ENCODE results near the gene VPS37B. TPM values are rescaled to one million over a fixed set of nuclear protein-coding genes. Genes with fewer than 3 reads are reported as not detected.

Gene VPS37B
- total and polyA plus RNA-seq, 2 experiments from 2014 or later = 31.7 to 47.3 TPM

- peaks cover 37% of the 10 kb centered on the region for H3K4me1 ChIP-seq (ENCODE audit: low read depth)
- no peaks in the 10 kb centered on the region for H3K27me3 ChIP-seq
- H3K27ac ChIP-seq = no peak overlapping the region
These were observed 24.9 kb downstream of the VPS37B start for GRCh38 chr12:122870867-122871664.

GRCh38 chr12:122870163-122870842 lies 25.6 kb downstream of the VPS37B start:
- no peak for DNase-seq (ENCODE audit: low read depth in 1 of 2, low spot score in 1 of 2)
- no peaks in the 10 kb centered on the region for H3K27me3 ChIP-seq
- H3K36me3 ChIP-seq = peaks cover 20% of the 10 kb centered on the region
- H3K4me1 ChIP-seq (ENCODE audit: low read depth) = peaks cover 37% of the 10 kb centered on the region
- no peak overlapping the region for H3K27ac ChIP-seq
- no peak overlapping the region for H3K4me3 ChIP-seq
- no peak for TF ChIP-seq CTCF (IDR thresholded peaks at IDR 0.05; ENCODE audit: low read depth, low read length)
- H3K9me3 ChIP-seq (ENCODE audit: low read depth) = no peaks in the 10 kb centered on the region

More at GRCh38 chr12:122870867-122871664, 24.9 kb downstream of the VPS37B start:
- TF ChIP-seq CTCF (IDR thresholded peaks at IDR 0.05; ENCODE audit: low read depth, low read length) = no peak
- no peaks in the 10 kb centered on the region for H3K9me3 ChIP-seq (ENCODE audit: low read depth)
- peaks cover 20% of the 10 kb centered on the region for H3K36me3 ChIP-seq
- peak in 1 of 2 donors; percentile 77 for DNase-seq (ENCODE audit: low read depth in 1 of 2, low spot score in 1 of 2)
- no peak overlapping the region for H3K4me3 ChIP-seq

GRCh38 chr12:122869207-122869973 lies 26.5 kb downstream of the VPS37B start:
- DNase-seq (ENCODE audit: low read depth in 1 of 2, low spot score in 1 of 2) = no peak
- no peaks in the 10 kb centered on the region for H3K9me3 ChIP-seq (ENCODE audit: low read depth)
- no peaks in the 10 kb centered on the region for H3K27me3 ChIP-seq
- H3K27ac ChIP-seq = no peak overlapping the region
- H3K4me1 ChIP-seq (ENCODE audit: low read depth) = peaks cover 36% of the 10 kb centered on the region
- H3K36me3 ChIP-seq = peaks cover 20% of the 10 kb centered on the region
- no peak for TF ChIP-seq CTCF (IDR thresholded peaks at IDR 0.05; ENCODE audit: low read depth, low read length)
- H3K4me3 ChIP-seq = no peak overlapping the region

- no peak overlapping the region for H3K27ac ChIP-seq
- H3K36me3 ChIP-seq = peaks cover 20% of the 10 kb centered on the region
- DNase-seq (ENCODE audit: low read depth in 1 of 2, low spot score in 1 of 2) = no peak
- no peaks in the 10 kb centered on the region for H3K27me3 ChIP-seq
- peaks cover 30% of the 10 kb centered on the region for H3K4me1 ChIP-seq (ENCODE audit: low read depth)
- H3K9me3 ChIP-seq (ENCODE audit: low read depth) = no peaks in the 10 kb centered on the region
- H3K4me3 ChIP-seq = no peak overlapping the region
- TF ChIP-seq CTCF (IDR thresholded peaks at IDR 0.05; ENCODE audit: low read depth, low read length) = no peak
These were observed 27.3 kb downstream of the VPS37B start for GRCh38 chr12:122868471-122869177.
